ENCODE results near the gene IL18. TPM values are rescaled to one million over a fixed set of nuclear protein-coding genes. Genes with fewer than 3 reads are reported as not detected.

The IL18 gene
- total and polyA plus RNA-seq, 8 donors: 4.7 to 58.2 (median 20.1) TPM

GRCh38 chr11:112175599-112175952 lies 11.7 kb upstream of the IL18 start:
- Histone ChIP-seq H3K27ac (peak overlapping the region in 2 of 5 donors; percentile 56 to 81), H3K4me3 (peak overlapping the region; percentile 26 to 37 (median 28)), H3K36me3 (no peaks in the 10 kb centered on the region), H3K9me3 (no peaks in the 10 kb centered on the region), H3K27me3 (no peaks in the 10 kb centered on the region), H3K4me1 (peaks cover 0 to 17% (median 7%) of the 10 kb centered on the region in 4 donors)
- DNase-seq: no peak
- TF ChIP-seq EP300 (IDR thresholded peaks at IDR 0.05) (no peak), POLR2AphosphoS5 (IDR thresholded peaks at IDR 0.05) (no peak), POLR2A (IDR thresholded peaks at IDR 0.05) (no peak), CTCF (IDR thresholded peaks at IDR 0.05) (no peak)
- WGBS, 5 donors: 12 to 24% (median 15%) methylated on average over 4 of the region's 4 CpGs
- intact Hi-C loops (cut with DNase I; ENCODE audit: low total_unique reads): no loop called here

GRCh38 chr11:112174789-112175598 lies 11.1 kb upstream of the IL18 start, which contains the start of gene BCO2:
BCO2 (plus strand) TSS chr11:112175512; CDS start chr11:112175602, 90 bp downstream.
- Histone ChIP-seq H3K27me3 (no peaks in the 10 kb centered on the region), H3K9me3 (no peaks in the 10 kb centered on the region), H3K27ac (peak within 1 kb of the TSS in 4 of 5 donors; percentile 2 to 81 (median 34)), H3K4me1 (peaks cover 0 to 17% (median 7%) of the 10 kb centered on the region in 4 donors), H3K36me3 (no peaks in the 10 kb centered on the region), H3K4me3 (peak within 1 kb of the TSS; percentile 26 to 37 (median 28))
- peak; percentile 72 to 95 for DNase-seq
- WGBS, 5 donors: 4 to 6% (median 5%) methylated on average over 11 of the region's 11 CpGs
- TF ChIP-seq EP300 (IDR thresholded peaks at IDR 0.05) (no peak), CTCF (IDR thresholded peaks at IDR 0.05) (peak in 5 of 7 experiments; percentile 35 to 73 (median 66)), POLR2A (IDR thresholded peaks at IDR 0.05) (no peak), POLR2AphosphoS5 (IDR thresholded peaks at IDR 0.05) (peak in 2 of 3 donors; percentile 20 to 37)
- intact Hi-C loops (cut with DNase I; ENCODE audit: low total_unique reads): no loop called here

GRCh38 chr11:112173152-112173551 lies 9.3 kb upstream of the IL18 start:
- Histone ChIP-seq H3K36me3 (no peaks in the 10 kb centered on the region), H3K27me3 (no peaks in the 10 kb centered on the region), H3K9me3 (no peaks in the 10 kb centered on the region), H3K4me1 (peaks cover 0 to 17% (median 7%) of the 10 kb centered on the region in 4 donors), H3K4me3 (no peak overlapping the region), H3K27ac (no peak overlapping the region)
- no peak for DNase-seq
- 72 to 91% (median 83%) methylated on average over 3 of the region's 3 CpGs for WGBS, 5 donors
- TF ChIP-seq POLR2AphosphoS5 (IDR thresholded peaks at IDR 0.05) (no peak), EP300 (IDR thresholded peaks at IDR 0.05) (no peak), CTCF (IDR thresholded peaks at IDR 0.05) (no peak), POLR2A (IDR thresholded peaks at IDR 0.05) (no peak)
- intact Hi-C loops (cut with DNase I; ENCODE audit: low total_unique reads): no loop called here

GRCh38 chr11:112172362-112172994 lies 8.6 kb upstream of the IL18 start:
- intact Hi-C loops (cut with DNase I; ENCODE audit: low total_unique reads): no loop called here
- no peak for TF ChIP-seq POLR2AphosphoS5 (IDR thresholded peaks at IDR 0.05)
- no peak for TF ChIP-seq CTCF (IDR thresholded peaks at IDR 0.05)
- no peak for TF ChIP-seq POLR2A (IDR thresholded peaks at IDR 0.05)
- no peak for TF ChIP-seq EP300 (IDR thresholded peaks at IDR 0.05)
- H3K9me3 ChIP-seq: no peaks in the 10 kb centered on the region

More at GRCh38 chr11:112172362-112172994, 8.6 kb upstream of the IL18 start:
- Histone ChIP-seq H3K4me3 (no peak overlapping the region), H3K27ac (no peak overlapping the region), H3K27me3 (no peaks in the 10 kb centered on the region), H3K4me1 (peaks cover 0 to 17% (median 7%) of the 10 kb centered on the region in 4 donors), H3K36me3 (no peaks in the 10 kb centered on the region)
- 61 to 66% (median 63%) methylated on average over 2 of the region's 2 CpGs for WGBS, 5 donors
- no peak for DNase-seq

Measured in stomach (tissue), 9 donors.